Colonic mucosa (tissue), 4 donors: ENCODE measurements around the gene EYS. TPM values are rescaled to one million over a fixed set of nuclear protein-coding genes. Genes with fewer than 3 reads are reported as not detected.

ENCODE experiments used
- DNase-seq: peaks from one replicate; pipeline ENCODE4 v3.0.0-alpha.2; 2020
- H3K27ac ChIP-seq: fragments of 200-600 bp; one replicate; pipeline ENCODE4 v1.8.0; 2021
- H3K27me3 ChIP-seq: fragments of 200-600 bp; one replicate; pipeline ENCODE4 v1.8.0; 2021
- H3K36me3 ChIP-seq: fragments of 200-600 bp; one replicate; pipeline ENCODE4 v1.8.0; 2021
- H3K4me1 ChIP-seq: fragments of 200-600 bp; one replicate; pipeline ENCODE4 v1.8.0; 2021; ENCODE audit warnings: mild to moderate bottlenecking
- H3K4me3 ChIP-seq: fragments of 200-600 bp; one replicate; pipeline ENCODE4 v1.8.0; 2021
- H3K9ac ChIP-seq, 2 donors: one replicate each; pipeline ENCODE4 v1.7.0; 2013; ENCODE audit warnings: control low read depth in 2 of 2, low read depth in 2 of 2, low read length in 2 of 2
- H3K9me3 ChIP-seq: fragments of 200-600 bp; one replicate; pipeline ENCODE4 v1.8.0; 2021
- CTCF ChIP-seq: fragments of 200-600 bp; IDR thresholded peaks from one replicate; pipeline ENCODE4 v1.8.0; 2022; ENCODE audit warnings: antibody characterized with exemption, mild to moderate bottlenecking
- intact Hi-C: fragments of 100-400 bp; cut with DNase I; formaldehyde crosslinking; loops from one replicate; pipeline ENCODE4 v1.14.1; 2022
- total RNA-seq, 2 donors: library from RNA; stranded (reverse); fragmentation: NEBNext Ultra II Directional in 1 of 2; extraction: Animal tissue kit (Norgen Biotek cat#: 25700) in 1 of 2; gene quantifications; one replicate each; pipeline ENCODE4 v1.2.1, GENCODE V29; 2021
- donor health status: healthy.
- donor health status: DM: no; HTN: no; CAD: no.
- donor health status: DM: no; HTN: no; CAD: no.

The EYS gene
- total RNA-seq, 2 donors from 2014 or later: 0.64 to 0.82 TPM

GRCh38 chr6:64983089-64983488 is 723.9 kb downstream of the EYS start:
- TF ChIP-seq CTCF: no peak
- Histone ChIP-seq H3K4me1 (no peaks in the 10 kb centered on the region), H3K27ac (no peak overlapping the region), H3K4me3 (no peak overlapping the region), H3K27me3 (no peaks in the 10 kb centered on the region), H3K36me3 (no peaks in the 10 kb centered on the region), H3K9me3 (no peaks in the 10 kb centered on the region), H3K9ac (no peak overlapping the region)
- no peak for DNase-seq
- intact Hi-C loops: no loop called here

- H3K27ac ChIP-seq: no peak overlapping the region
- H3K9ac ChIP-seq: no peak overlapping the region
- no peak for DNase-seq
- H3K36me3 ChIP-seq: no peaks in the 10 kb centered on the region
- H3K4me3 ChIP-seq: no peak overlapping the region
- H3K4me1 ChIP-seq: no peaks in the 10 kb centered on the region
- intact Hi-C loops: no loop called here
- TF ChIP-seq CTCF: no peak
- no peaks in the 10 kb centered on the region for H3K27me3 ChIP-seq
- no peaks in the 10 kb centered on the region for H3K9me3 ChIP-seq
Observed at GRCh38 chr6:64973142-64973541, 733.9 kb downstream of the EYS start.

GRCh38 chr6:64969139-64969538 is 737.9 kb downstream of the EYS start:
- Histone ChIP-seq H3K27me3 (no peaks in the 10 kb centered on the region), H3K9ac (no peak overlapping the region), H3K27ac (no peak overlapping the region), H3K4me1 (no peaks in the 10 kb centered on the region), H3K9me3 (no peaks in the 10 kb centered on the region), H3K36me3 (no peaks in the 10 kb centered on the region), H3K4me3 (no peak overlapping the region)
- intact Hi-C loops: no loop called here
- TF ChIP-seq CTCF: no peak
- DNase-seq: no peak

GRCh38 chr6:64955435-64955848 is 751.6 kb downstream of the EYS start:
- Histone ChIP-seq H3K27me3 (no peaks in the 10 kb centered on the region), H3K9ac (no peak overlapping the region), H3K4me1 (no peaks in the 10 kb centered on the region), H3K27ac (no peak overlapping the region), H3K9me3 (no peaks in the 10 kb centered on the region), H3K4me3 (no peak overlapping the region), H3K36me3 (no peaks in the 10 kb centered on the region)
- DNase-seq: no peak
- intact Hi-C loops: no loop called here
- no peak for TF ChIP-seq CTCF

- H3K9me3 ChIP-seq: no peaks in the 10 kb centered on the region
- H3K27me3 ChIP-seq: no peaks in the 10 kb centered on the region
- no peaks in the 10 kb centered on the region for H3K4me1 ChIP-seq
- no peak for TF ChIP-seq CTCF
- no peak overlapping the region for H3K9ac ChIP-seq
- H3K4me3 ChIP-seq: no peak overlapping the region
- no peak overlapping the region for H3K27ac ChIP-seq
- DNase-seq: no peak
- intact Hi-C loops: no loop called here
- no peaks in the 10 kb centered on the region for H3K36me3 ChIP-seq
Observed at GRCh38 chr6:64949257-64949656, 757.8 kb downstream of the EYS start.

GRCh38 chr6:64948261-64948660 is 758.8 kb downstream of the EYS start:
- no peaks in the 10 kb centered on the region for H3K9me3 ChIP-seq

More at GRCh38 chr6:64948261-64948660, 758.8 kb downstream of the EYS start:
- intact Hi-C loops: no loop called here
- no peak overlapping the region for H3K4me3 ChIP-seq
- H3K27ac ChIP-seq: no peak overlapping the region
- no peak for DNase-seq
- no peaks in the 10 kb centered on the region for H3K36me3 ChIP-seq
- H3K4me1 ChIP-seq: no peaks in the 10 kb centered on the region
- H3K27me3 ChIP-seq: no peaks in the 10 kb centered on the region
- no peak for TF ChIP-seq CTCF
- H3K9ac ChIP-seq: no peak overlapping the region
